Breast epithelium (tissue), 4 donors: ENCODE measurements around the gene HIVEP2. TPM values are rescaled to one million over a fixed set of nuclear protein-coding genes. Genes with fewer than 3 reads are reported as not detected.

Source experiments
- DNase-seq, 2 donors: peaks; one replicate each; pipeline ENCODE4 v3.0.0-alpha.2; 2019; ENCODE audit warnings: low spot score in 2 of 2
- H3K27ac ChIP-seq, 2 donors: fragments of 200-600 bp; sonication (generic) in 1 of 2; one replicate each; pipeline ENCODE4 v1.5.1; 2016 to 2019; ENCODE audit warnings: mild to moderate bottlenecking in 1 of 2
- H3K27me3 ChIP-seq, 2 donors: fragments of 200-600 bp; sonication (generic) in 1 of 2; one replicate each; pipeline versions ENCODE4 v1.5.1 to v1.6.0; 2017 to 2019; ENCODE audit warnings: control low read depth in 1 of 2, mild to moderate bottlenecking in 1 of 2
- H3K36me3 ChIP-seq: fragments of 200-600 bp; one replicate; pipeline ENCODE4 v1.5.1; 2019
- H3K4me1 ChIP-seq, 2 donors: fragments of 200-600 bp; sonication (generic); one replicate each; pipeline ENCODE4 v1.5.1; 2016 to 2019; ENCODE audit warnings: control low read depth in 1 of 2
- H3K4me3 ChIP-seq, 3 donors: fragments of 200-600 bp; sonication (generic); 1 replicate in 2 of 3; 2 replicates in 1 of 3; pipeline ENCODE4 v1.5.1; 2016 to 2019; ENCODE audit warnings: mild to moderate bottlenecking in 3 of 3, moderate library complexity in 2 of 3
- H3K9me3 ChIP-seq, 2 donors: fragments of 200-600 bp; sonication (generic) in 1 of 2; one replicate each; pipeline ENCODE4 v1.5.1; 2016 to 2019; ENCODE audit warnings: control low read depth in 1 of 2
- POLR2A ChIP-seq: fragments of 450-650 bp; IDR thresholded peaks from one replicate; pipeline ENCODE4 v1.6.1; 2016; ENCODE audit warnings: antibody characterized with exemption, mild to moderate bottlenecking, moderate library complexity
- POLR2AphosphoS5 ChIP-seq, 3 donors: sonication (generic); formaldehyde crosslinking; IDR thresholded peaks; one replicate each; pipeline ENCODE4 v1.6.1; 2017; ENCODE audit warnings: antibody characterized with exemption in 3 of 3
- intact Hi-C: fragments of 100-400 bp; cut with DNase I; formaldehyde crosslinking; loops from one replicate; pipeline ENCODE4 v1.15.1; 2023; ENCODE audit warnings: low total_unique reads
- total RNA-seq, 3 donors: library from RNA; depleted of rRNA; stranded (reverse); fragments of >200 nt; gene quantifications; one replicate each; pipeline ENCODE4 v1.1.0, GENCODE V29; 2016
- TF ChIP-seq, protein P1 (sequence below), 3 donors: fragments of 450-650 bp; IDR thresholded peaks; one replicate each; pipeline ENCODE4 v1.5.1; 2016 to 2017; ENCODE audit warnings: antibody characterized with exemption in 3 of 3, mild to moderate bottlenecking in 3 of 3, moderate library complexity in 3 of 3

Gene HIVEP2
- total RNA-seq, 3 donors from 2014 or later, result 20.6 to 25.0 (median 23.9) TPM

DNA sequence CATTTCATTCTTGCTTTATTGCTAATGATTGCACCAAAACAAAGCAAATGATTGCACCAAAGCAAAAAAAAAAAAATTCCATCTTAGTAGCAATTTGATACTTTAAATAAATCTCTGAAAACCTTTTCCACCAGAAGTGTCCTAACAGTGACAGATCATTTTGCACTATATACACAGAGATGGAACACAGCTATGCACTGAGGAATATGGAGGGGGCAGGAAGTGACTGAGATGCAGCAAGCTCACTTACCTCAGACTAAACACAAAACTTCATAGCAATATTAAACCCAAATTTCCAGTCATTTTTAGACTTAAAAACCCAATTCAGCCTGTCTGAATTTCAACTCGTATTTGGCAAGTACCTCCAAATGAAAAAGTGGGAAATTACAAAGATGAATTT lies 41.2 kb downstream of the HIVEP2 start:
- no peaks in the 10 kb centered on the region for H3K36me3 ChIP-seq
- no peak overlapping the region for H3K4me3 ChIP-seq
- no peak for TF ChIP-seq POLR2A
- TF ChIP-seq, protein P1, sequence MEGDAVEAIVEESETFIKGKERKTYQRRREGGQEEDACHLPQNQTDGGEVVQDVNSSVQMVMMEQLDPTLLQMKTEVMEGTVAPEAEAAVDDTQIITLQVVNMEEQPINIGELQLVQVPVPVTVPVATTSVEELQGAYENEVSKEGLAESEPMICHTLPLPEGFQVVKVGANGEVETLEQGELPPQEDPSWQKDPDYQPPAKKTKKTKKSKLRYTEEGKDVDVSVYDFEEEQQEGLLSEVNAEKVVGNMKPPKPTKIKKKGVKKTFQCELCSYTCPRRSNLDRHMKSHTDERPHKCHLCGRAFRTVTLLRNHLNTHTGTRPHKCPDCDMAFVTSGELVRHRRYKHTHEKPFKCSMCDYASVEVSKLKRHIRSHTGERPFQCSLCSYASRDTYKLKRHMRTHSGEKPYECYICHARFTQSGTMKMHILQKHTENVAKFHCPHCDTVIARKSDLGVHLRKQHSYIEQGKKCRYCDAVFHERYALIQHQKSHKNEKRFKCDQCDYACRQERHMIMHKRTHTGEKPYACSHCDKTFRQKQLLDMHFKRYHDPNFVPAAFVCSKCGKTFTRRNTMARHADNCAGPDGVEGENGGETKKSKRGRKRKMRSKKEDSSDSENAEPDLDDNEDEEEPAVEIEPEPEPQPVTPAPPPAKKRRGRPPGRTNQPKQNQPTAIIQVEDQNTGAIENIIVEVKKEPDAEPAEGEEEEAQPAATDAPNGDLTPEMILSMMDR (IDR thresholded peaks at IDR 0.05), result no peak
- no peak for TF ChIP-seq POLR2AphosphoS5 (IDR thresholded peaks at IDR 0.05)
- no peaks in the 10 kb centered on the region for H3K4me1 ChIP-seq
- intact Hi-C loops, result no loop called here
- no peaks in the 10 kb centered on the region for H3K27me3 ChIP-seq
- DNase-seq, result no peak
- no peak overlapping the region for H3K27ac ChIP-seq
- H3K9me3 ChIP-seq, result no peaks in the 10 kb centered on the region

DNA sequence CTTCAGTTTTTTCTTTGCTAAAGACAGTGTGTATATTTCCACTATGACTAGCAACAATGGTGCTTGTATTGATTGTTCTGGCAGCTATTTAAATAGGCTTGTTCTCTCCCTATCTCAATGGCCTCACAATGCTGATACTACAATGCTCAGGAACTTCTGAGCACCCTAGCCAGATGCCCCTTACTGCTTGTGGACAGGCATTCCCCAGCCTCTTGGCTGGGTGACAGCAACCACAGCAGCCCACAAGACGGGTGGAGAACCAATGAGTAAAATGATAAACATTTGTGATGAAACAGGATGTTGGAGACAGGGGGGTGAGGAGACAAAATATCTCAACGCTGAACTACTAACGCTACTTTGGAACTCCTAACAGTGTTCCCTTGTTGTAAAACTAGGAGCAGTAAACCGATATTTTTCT lies 42.3 kb downstream of the HIVEP2 start:
- Histone ChIP-seq H3K36me3 (no peaks in the 10 kb centered on the region), H3K27me3 (no peaks in the 10 kb centered on the region), H3K4me1 (no peaks in the 10 kb centered on the region), H3K27ac (peak overlapping the region; percentile 21 to 25), H3K9me3 (no peaks in the 10 kb centered on the region), H3K4me3 (no peak overlapping the region)
- peak in 1 of 2 donors; percentile 40 for DNase-seq
- intact Hi-C loops, result no loop called here
- no peak for TF ChIP-seq POLR2A
- TF ChIP-seq POLR2AphosphoS5 (IDR thresholded peaks at IDR 0.05), result no peak
- TF ChIP-seq, protein P1 (IDR thresholded peaks at IDR 0.05), result no peak

DNA sequence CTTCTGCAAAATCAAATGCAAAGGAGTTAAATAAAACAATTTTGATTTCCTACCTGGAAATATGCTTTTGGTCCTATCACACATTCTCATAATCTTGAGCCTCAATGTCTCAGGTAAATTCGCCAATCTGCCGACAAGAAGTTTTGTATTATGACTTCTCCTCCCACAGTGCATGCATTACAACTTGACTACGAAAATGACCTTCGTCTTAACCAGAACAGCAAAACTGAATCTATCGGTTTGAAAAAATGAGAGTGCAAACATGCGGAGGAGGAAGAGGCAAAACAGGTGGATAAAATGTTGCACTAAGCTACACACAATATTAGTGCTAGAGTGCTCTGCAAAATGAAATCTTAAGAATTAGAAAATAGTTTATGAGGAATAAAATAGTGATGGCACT lies 43.4 kb downstream of the HIVEP2 start:
- Histone ChIP-seq H3K9me3 (no peaks in the 10 kb centered on the region), H3K27me3 (no peaks in the 10 kb centered on the region), H3K4me3 (no peak overlapping the region), H3K36me3 (no peaks in the 10 kb centered on the region), H3K4me1 (no peaks in the 10 kb centered on the region), H3K27ac (no peak overlapping the region)
- no peak for DNase-seq
- intact Hi-C loops, result no loop called here
- TF ChIP-seq POLR2AphosphoS5 (IDR thresholded peaks at IDR 0.05) (no peak), POLR2A (no peak)
- TF ChIP-seq, protein P1 (IDR thresholded peaks at IDR 0.05), result no peak

DNA sequence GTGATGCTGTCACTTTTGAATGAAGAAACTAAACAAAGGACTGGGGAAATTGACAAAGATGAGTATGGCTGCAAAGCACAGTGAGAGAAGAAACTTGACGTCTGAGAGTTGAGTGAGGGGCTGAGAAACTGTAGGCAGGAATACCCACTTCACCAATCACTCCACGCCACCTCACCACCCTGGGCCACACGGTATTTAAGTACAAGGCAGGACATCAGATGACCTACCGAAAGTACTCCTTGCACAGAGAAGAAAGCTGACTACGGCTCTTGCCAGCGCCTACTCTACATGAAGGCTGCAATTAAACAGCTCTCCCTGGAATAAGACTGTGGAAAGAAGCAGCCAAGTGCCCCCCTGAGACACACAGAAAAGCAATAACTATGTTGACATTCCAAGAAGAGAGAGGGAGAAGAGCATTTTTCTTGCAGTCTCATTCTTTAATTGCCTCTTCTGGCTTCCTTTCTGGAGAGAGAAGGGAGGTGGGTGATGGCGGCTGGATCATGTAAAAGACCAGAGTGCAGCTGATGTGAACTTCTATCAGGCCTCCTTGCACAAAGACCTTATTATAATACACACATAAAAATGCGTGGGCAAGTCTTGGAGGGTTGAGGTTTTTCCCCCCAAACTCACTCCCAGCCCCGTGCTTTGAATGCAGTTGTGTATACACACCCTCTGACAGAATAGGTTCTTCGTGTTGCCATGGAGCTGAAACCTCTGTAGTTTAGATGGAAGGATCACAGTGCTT lies 44.6 kb downstream of the HIVEP2 start:
- Histone ChIP-seq H3K4me3 (no peak overlapping the region), H3K4me1 (no peaks in the 10 kb centered on the region), H3K36me3 (no peaks in the 10 kb centered on the region), H3K27me3 (no peaks in the 10 kb centered on the region), H3K9me3 (no peaks in the 10 kb centered on the region), H3K27ac (peak overlapping the region in 1 of 2 donors; percentile 8)
- intact Hi-C loops, result no loop called here
- DNase-seq, result no peak
- TF ChIP-seq POLR2A, result no peak
- TF ChIP-seq, protein P1 (IDR thresholded peaks at IDR 0.05), result no peak
- no peak for TF ChIP-seq POLR2AphosphoS5 (IDR thresholded peaks at IDR 0.05)
